Right lobe of liver (tissue), 6 donors: ENCODE measurements around the gene EIF4A3. TPM values are rescaled to one million over a fixed set of nuclear protein-coding genes. Genes with fewer than 3 reads are reported as not detected.

Experiments used
- ATAC-seq, 4 donors: fragments of 200-7000 bp; cut with Tn5 transposase; one replicate each; pipeline ENCODE4 v1.9.1; 2020; ENCODE audit warnings: mild to moderate bottlenecking in 4 of 4, moderate library complexity in 4 of 4
- DNase-seq, 3 donors: peaks; one replicate each; pipeline ENCODE4 v3.0.0-alpha.2; 2020
- H3K27ac ChIP-seq, 3 donors: fragments of 200-600 bp; one replicate each; pipeline ENCODE4 v1.8.0; 2022
- H3K27me3 ChIP-seq, 2 donors: fragments of 200-600 bp; one replicate each; pipeline ENCODE4 v1.8.0; 2022
- H3K36me3 ChIP-seq, 4 donors: fragments of 200-600 bp; sonication (generic) in 1 of 4; one replicate each; pipeline versions ENCODE4 v1.5.1 to v1.8.0; 2017 to 2022; ENCODE audit warnings: control low read depth in 1 of 4
- H3K4me1 ChIP-seq, 4 donors: fragments of 200-600 bp; sonication (generic) in 1 of 4; one replicate each; pipeline versions ENCODE4 v1.5.1 to v1.8.0; 2017 to 2022; ENCODE audit warnings: control low read depth in 1 of 4
- H3K4me3 ChIP-seq, 3 donors: fragments of 200-600 bp; one replicate each; pipeline ENCODE4 v1.8.0; 2022
- H3K9me3 ChIP-seq, 4 donors: fragments of 200-600 bp; sonication (generic) in 1 of 4; one replicate each; pipeline versions ENCODE4 v1.5.1 to v1.8.0; 2017 to 2022; ENCODE audit warnings: control low read depth in 1 of 4
- CTCF ChIP-seq, 4 donors: fragments of 200-600 bp in 3 of 4; fragments of 450-650 bp in 1 of 4; IDR thresholded peaks; one replicate each; pipeline versions ENCODE4 v1.5.1 to v1.8.0; 2016 to 2022; ENCODE audit warnings: antibody characterized with exemption in 4 of 4, mild to moderate bottlenecking in 2 of 4
- POLR2A ChIP-seq: fragments of 450-650 bp; IDR thresholded peaks from one replicate; pipeline ENCODE4 v1.6.1; 2017; ENCODE audit warnings: antibody characterized with exemption, mild to moderate bottlenecking
- WGBS: methylation state at CpG from one replicate; pipeline ENCODE4 v1.1.6; 2018; ENCODE audit warnings: low coverage, low lambda C conversion rate; ENCODE audit not compliant: insufficient coverage; ENCODE audit errors: missing lambda C conversion rate; 5-methylcytosine and 5-hydroxymethylcytosine counted together
- intact Hi-C, 2 donors: fragments of 100-400 bp; cut with DNase I; formaldehyde crosslinking; loops; one replicate each; pipeline versions ENCODE4 v1.11.2 to v1.14.1; 2022
- total RNA-seq, 6 experiments: library from RNA; depleted of rRNA in 2 of 6; stranded (reverse); fragments of >200 nt in 2 of 6; fragmentation: NEBNext Ultra II Directional in 3 of 6; extraction: Animal tissue kit (Norgen Biotek cat#: 25700) in 3 of 6; gene quantifications; one replicate each; pipeline versions ENCODE4 v1.1.0 to v1.2.4, GENCODE V29; 2016 to 2023
- donor health status: DM: no; HTN: yes; CAD: no.
- donor health status: DM: no; HTN: no; CAD: no.
- donor health status: DM: no; HTN: no; CAD: no.
- donor health status: DM: no; HTN: yes; CAD: no.
- donor health status: DM: no; HTN: yes; CAD: no.

The EIF4A3 gene
- total RNA-seq, 6 experiments from 2014 or later, result 21.6 to 41.7 (median 32.2) TPM

DNA sequence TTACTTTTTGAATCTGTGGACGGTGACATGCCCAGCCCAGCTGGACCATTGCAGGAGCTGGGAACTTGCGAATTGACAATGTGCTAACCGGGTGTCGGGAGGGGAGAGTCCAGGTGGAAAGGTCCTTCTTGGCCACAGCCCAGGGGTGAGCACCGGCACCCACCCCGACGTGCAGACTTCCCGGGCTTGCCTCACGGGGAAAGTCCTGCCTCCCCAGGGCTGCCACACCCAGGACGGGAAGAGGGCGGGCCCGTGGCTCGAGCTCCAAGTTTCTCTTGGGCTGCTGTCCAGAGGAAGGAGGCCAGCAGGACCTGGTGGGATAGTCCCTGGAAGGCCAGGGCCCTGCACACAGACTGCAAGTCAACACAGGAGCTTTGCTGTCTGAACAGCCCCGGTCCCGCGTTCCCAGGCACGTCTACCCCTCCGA lies 40.6 kb upstream of the EIF4A3 start:
- Histone ChIP-seq H3K4me1 (no peaks in the 10 kb centered on the region), H3K27me3 (no peaks in the 10 kb centered on the region), H3K4me3 (no peak overlapping the region), H3K27ac (no peak overlapping the region), H3K9me3 (no peaks in the 10 kb centered on the region), H3K36me3 (no peaks in the 10 kb centered on the region)
- TF ChIP-seq CTCF (IDR thresholded peaks at IDR 0.05) (no peak), POLR2A (no peak)
- intact Hi-C loops, result no loop called here
- ATAC-seq, result peak; percentile 51 to 85 (median 67)
- DNase-seq, result peak in 1 of 3 donors; percentile 64
- 39% methylated on average over 9 of the region's 18 CpGs for WGBS

- DNase-seq, result no peak
- intact Hi-C loops, result no loop called here
- no peak overlapping the region for H3K27ac ChIP-seq
- no peak for TF ChIP-seq POLR2A
- no peak for TF ChIP-seq CTCF (IDR thresholded peaks at IDR 0.05)
- ATAC-seq, result peak in 2 of 4 donors; percentile 7 to 24
- no peaks in the 10 kb centered on the region for H3K36me3 ChIP-seq
- H3K27me3 ChIP-seq, result no peaks in the 10 kb centered on the region
- 74% methylated on average over 15 of the region's 16 CpGs for WGBS
- no peaks in the 10 kb centered on the region for H3K4me1 ChIP-seq
- no peaks in the 10 kb centered on the region for H3K9me3 ChIP-seq
- no peak overlapping the region for H3K4me3 ChIP-seq
These were observed 40.2 kb upstream of the EIF4A3 start for GRCh38 chr17:80187090-80187489.

GRCh38 chr17:80185968-80186367 lies 39.0 kb upstream of the EIF4A3 start:
- Histone ChIP-seq H3K4me3 (no peak overlapping the region), H3K36me3 (no peaks in the 10 kb centered on the region), H3K9me3 (no peaks in the 10 kb centered on the region), H3K27ac (no peak overlapping the region), H3K4me1 (no peaks in the 10 kb centered on the region), H3K27me3 (no peaks in the 10 kb centered on the region)
- intact Hi-C loops, result no loop called here
- DNase-seq (no peak), ATAC-seq (no peak)
- WGBS, result 84% methylated on average over 7 of the region's 9 CpGs
- no peak for TF ChIP-seq CTCF (IDR thresholded peaks at IDR 0.05)

DNA sequence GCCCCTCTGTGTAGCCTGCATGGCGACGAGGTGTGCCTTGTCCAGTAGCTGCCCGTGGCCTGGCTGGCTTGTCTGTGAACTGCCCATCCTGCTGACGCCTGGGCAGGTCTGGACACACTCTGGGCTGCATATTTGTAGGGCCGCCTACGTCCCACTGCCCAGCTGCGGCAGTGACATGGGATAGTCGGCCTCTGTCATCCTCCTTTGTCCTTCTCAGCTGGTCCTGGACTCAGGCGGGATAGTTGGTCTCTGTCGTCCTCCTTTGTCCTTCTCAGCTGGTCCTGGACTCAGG lies 37.4 kb upstream of the EIF4A3 start:
- ATAC-seq (peak in 1 of 4 donors; percentile 7), DNase-seq (no peak)
- no peak overlapping the region for H3K4me3 ChIP-seq
- WGBS, result 74% methylated on average over 4 of the region's 10 CpGs
- TF ChIP-seq POLR2A (no peak), CTCF (IDR thresholded peaks at IDR 0.05) (no peak)
- intact Hi-C loops, result no loop called here
- no peaks in the 10 kb centered on the region for H3K4me1 ChIP-seq
- H3K9me3 ChIP-seq, result no peaks in the 10 kb centered on the region
- no peak overlapping the region for H3K27ac ChIP-seq
- no peaks in the 10 kb centered on the region for H3K27me3 ChIP-seq
- H3K36me3 ChIP-seq, result no peaks in the 10 kb centered on the region
